Stimulated activated naive CD4-positive, alpha-beta T cell treated with Interleukin-2 at 50 U/mL for 16 hours (primary cell): Measurements from ENCODE around the gene CAMSAP1.
A peak's percentile ranks its signal among the peaks of the same experiment; 100 is the strongest.
"Not testable (repeated sequence)": the region's sequence is repeated elsewhere in the genome, so short reads cannot be mapped to it uniquely, and the experiment has no call there.

ENCODE experiments used
- DNase-seq: peaks from one replicate; lab custom pipeline; 2025; lab: John Stamatoyannopoulos, UW

CAMSAP1 gene

DNA sequence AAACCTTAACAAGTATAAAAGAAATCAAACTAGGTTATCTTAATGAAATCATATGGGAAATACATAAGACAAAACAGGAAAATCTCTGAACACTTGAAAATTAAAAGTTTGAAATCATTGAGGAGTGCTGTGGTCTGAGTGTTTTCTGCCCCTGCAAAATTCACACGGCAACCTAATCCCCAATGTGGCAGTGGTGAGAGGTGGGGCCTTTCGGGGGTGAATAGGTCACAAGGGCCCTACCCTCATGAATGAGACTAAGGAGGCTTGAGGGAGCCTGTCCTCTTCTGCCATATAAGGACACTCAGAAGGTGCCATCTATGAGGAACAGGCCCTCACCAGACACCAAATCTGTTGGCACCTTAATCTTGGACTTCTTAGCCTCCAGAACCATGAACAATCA lies 10.7 kb downstream of the CAMSAP1 start:
- no peak for DNase-seq

DNA sequence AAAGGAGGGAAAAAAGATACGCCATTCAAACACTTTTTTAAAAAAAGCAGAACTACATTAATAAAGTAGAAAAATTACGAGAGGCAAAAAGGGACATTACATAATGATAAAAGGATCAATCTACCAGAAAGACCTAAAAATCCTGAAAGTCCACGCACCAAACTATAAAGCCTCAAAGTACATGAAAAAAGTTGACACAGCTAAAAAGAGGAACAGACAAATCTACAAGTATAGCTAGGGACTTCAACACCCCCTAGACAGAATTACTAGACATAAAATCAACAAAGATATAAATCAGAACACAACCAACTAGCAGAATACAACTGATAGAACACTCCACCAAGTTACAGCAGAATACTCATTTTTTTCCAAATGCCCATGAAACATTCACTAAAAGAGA lies 11.1 kb downstream of the CAMSAP1 start:
- no peak for DNase-seq

DNA sequence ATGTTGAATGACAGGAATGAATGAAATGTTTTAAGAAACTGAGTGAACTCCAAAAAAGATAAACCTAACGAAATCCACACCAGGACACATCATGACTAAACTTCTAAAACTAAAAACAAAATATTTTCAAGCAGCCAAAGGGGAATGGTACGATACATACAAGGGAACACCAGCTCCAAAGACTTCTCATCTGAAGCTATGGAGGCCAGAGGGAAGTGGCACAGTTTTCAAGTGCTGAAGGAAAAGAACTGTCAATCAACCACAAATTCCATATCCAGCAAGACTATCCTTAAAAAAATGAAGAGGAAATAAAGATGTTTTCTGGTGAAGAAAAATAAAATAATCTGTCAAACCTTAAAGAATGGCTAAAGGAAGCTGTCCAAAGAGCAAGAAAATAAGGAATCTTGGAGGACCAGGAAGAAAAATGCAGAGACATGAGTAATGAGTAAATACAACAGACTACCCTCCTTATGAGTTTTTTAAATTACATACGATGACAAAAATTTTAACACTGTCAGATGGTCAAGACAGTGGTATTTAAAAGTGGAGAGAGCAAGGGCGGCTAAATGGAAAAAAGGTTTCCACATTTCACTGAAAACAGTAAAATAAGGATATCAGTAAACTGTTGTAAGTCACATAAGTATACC lies 12.0 kb downstream of the CAMSAP1 start:
- DNase-seq = no peak

- DNase-seq = no peak
These were observed 14.2 kb downstream of the CAMSAP1 start for GRCh38 chr9:135893104-135893503.

GRCh38 chr9:135892327-135892726 lies 15.0 kb downstream of the CAMSAP1 start:
- not testable (repeated sequence) for DNase-seq

GRCh38 chr9:135891027-135891631 lies 16.2 kb downstream of the CAMSAP1 start:
- no peak for DNase-seq

GRCh38 chr9:135890190-135891026 lies 16.9 kb downstream of the CAMSAP1 start:
- DNase-seq = no peak

GRCh38 chr9:135889564-135890189 lies 17.7 kb downstream of the CAMSAP1 start:
- DNase-seq = no peak

DNA sequence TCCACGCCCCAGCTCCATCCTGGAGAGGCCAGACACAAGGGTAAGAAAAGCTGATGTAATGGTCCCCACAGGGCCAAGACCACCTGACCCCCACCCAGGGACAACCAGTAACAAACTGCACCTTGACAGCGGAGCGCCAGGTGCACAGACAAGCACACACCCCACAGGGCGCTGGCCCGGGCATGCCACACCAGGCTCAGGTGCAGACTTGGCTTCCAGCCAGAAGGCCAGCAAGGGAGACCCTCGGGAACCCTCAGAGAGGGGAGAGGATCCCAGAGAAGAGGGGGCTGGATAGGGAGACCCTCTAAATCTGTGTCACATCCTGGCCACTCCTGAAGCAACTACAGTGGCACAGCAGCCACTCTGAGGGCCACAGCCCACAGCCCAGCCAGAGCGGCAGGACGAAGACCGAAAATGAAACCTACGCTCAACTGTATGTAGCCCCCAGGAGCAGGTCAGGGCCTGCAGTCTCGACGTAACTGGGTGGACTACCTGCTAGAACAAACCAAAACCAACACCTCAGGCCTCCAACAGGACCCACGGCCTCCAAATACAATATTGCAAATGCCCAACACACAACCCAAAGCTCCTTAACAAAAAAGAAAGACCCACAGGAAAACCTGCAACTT lies 18.5 kb downstream of the CAMSAP1 start:
- no peak for DNase-seq

GRCh38 chr9:135888126-135888765 lies 19.1 kb downstream of the CAMSAP1 start:
- DNase-seq = no peak

DNA sequence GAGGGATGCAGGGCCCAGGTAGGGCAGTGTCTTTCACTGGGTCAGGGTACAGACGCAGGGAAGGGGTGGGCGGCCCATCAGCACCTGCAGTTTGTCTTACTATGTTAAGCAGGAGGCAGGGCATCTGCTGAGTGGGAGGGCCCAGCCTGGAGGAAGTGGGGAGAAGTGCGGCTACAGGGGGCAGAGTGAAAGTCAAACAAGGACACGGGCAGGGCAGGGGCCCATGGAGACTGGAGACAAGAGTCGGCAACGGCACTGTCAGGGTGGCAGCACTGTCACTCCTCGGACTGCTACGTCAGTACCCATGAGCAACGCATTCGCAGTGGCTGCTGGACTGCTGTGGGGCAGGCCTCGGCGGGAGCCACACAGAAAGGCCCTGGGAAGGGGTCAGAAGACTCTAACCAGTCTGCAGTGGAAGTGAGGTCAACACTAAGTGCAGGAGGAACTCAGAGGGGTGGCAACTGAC lies 19.7 kb downstream of the CAMSAP1 start:
- DNase-seq = peak; percentile 43

GRCh38 chr9:135887021-135887507 lies 20.3 kb downstream of the CAMSAP1 start:
- no peak for DNase-seq

- no peak for DNase-seq
These were observed 21.0 kb downstream of the CAMSAP1 start for GRCh38 chr9:135886147-135886981.

- DNase-seq = no peak
These were observed 22.1 kb downstream of the CAMSAP1 start for GRCh38 chr9:135885100-135885853.

GRCh38 chr9:135884328-135885035 lies 22.9 kb downstream of the CAMSAP1 start:
- no peak for DNase-seq

GRCh38 chr9:135883410-135884089 lies 23.8 kb downstream of the CAMSAP1 start:
- DNase-seq = no peak

- DNase-seq = no peak
These were observed 25.3 kb downstream of the CAMSAP1 start for GRCh38 chr9:135882011-135882410.

GRCh38 chr9:135880438-135880837 lies 26.9 kb downstream of the CAMSAP1 start:
- no peak for DNase-seq
